Amniotic stem cell (primary cell): ENCODE measurements around the gene NDUFV2.
A peak's percentile ranks its signal among the peaks of the same experiment; 100 is the strongest.
"Not testable (repeated sequence)": the region's sequence is repeated elsewhere in the genome, so short reads cannot be mapped to it uniquely, and the experiment has no call there.

Source experiments
- DNase-seq: peaks from one replicate; lab custom pipeline; 2025; lab: John Stamatoyannopoulos, UW

The NDUFV2 gene

DNA sequence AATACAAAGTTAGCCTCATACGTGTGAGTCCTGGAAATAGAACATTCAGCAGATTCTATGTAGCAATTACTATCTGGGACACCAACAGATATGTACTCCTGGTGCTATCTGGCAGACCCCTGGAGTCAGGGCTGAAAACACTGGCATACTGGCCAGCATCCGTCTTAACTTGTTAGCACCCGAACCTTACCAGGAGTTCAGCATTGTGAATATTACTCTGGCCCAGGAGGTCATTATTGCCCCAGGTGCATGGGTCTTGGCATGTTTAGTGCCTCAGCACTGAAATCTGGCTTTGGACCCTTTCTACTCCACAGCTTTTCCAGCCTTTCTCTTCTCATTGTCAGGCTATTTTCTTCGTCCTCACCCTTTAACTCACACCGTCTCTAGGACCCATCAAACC, 11.9 kb upstream of the NDUFV2 start:
- DNase-seq, result no peak

DNA sequence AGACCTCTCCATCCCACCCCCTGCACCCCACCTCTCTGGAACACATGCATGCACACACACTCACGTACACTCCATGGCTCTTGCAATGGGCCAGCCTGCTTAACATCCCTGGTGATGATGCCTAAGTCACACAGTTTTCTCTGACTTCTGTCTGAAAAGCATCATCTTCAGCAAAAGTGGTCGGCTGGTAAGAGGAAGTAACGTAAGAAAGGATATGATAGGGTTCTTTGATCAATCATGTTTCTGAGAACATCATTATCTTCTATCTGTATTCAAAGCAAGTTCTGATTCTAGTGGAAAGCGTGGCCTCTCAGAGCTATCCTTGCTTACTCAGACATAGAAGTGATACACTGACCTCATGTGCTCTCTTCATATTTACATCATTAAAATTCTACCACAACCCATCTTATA, 11.4 kb upstream of the NDUFV2 start:
- no peak for DNase-seq

DNA sequence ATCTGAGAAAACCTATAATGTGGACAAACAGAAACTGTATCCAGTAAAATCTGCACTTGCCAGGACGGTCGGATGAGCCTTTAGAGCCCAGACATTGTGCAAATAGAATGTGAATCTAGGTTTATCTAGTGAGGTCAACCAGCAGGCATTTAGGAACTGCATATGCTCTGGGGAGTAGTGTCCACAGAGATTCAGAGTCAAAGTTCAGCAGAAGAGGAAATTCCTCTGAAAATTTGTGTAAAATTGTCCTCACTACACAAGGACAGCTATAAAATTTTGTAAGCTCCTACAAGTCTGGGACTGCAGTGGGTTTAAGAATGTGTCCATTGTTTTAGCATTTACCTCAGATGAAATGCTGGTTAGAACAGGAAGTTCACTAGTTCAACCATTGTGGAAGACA, 9.8 kb upstream of the NDUFV2 start:
- no peak for DNase-seq

DNA sequence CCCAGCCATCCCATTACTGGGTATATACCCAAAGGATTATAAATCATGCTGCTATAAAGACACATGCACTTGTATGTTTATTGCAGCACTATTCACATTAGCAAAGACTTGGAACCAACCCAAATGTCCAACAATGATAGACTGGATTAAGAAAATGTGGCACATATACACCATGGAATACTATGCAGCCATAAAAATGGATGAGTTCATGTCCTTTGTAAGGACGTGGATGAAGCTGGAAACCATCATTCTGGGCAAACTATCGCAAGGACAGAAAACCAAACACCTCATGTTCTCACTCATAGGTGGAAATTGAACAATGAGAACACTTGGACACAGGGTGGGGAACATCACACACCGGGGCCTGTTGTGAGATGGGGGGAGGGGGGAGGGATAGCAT, 9.4 kb upstream of the NDUFV2 start:
- not testable (repeated sequence) for DNase-seq

DNA sequence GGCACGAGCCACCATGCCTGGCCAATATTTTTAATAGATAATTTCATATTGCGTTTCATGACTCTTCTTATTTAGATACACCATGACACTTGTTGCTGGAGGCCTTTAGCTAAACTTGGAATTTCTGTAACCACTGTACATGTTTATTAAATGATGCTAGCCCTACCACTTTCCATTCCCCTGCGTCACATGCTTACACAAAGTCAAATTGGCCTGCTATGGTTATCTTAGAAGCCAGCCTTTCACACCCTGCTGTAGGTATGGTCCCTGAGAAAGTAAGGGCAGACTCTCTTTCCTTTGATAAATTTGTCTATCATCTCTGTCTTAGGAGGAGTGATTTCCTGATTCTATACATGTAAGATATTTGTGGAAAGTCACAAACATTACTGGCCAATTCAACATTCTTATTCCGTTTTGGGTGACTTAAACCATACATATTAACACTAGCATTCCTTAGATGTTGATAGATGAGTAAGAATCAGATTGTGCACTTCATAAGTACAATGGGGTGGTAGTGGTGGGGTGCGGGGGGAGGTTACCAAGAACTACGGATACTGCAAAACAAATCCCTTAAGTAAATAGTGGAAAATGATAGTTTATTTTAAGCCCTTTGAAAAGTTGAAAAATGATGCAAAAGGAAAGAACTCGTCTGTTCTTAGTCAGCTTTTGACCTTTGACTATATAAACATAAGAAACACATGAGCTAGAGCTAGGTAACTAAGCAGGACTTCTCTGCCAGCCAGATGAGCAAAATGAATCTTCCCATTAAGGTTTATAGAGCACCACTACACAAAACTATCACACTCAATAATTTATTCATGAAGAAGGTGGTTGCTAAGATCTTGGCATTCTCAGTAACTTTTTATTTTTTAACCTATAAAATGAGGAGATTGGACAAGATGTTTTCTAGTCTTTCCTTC, 7.9 kb upstream of the NDUFV2 start:
- DNase-seq, result peak; percentile 59

DNA sequence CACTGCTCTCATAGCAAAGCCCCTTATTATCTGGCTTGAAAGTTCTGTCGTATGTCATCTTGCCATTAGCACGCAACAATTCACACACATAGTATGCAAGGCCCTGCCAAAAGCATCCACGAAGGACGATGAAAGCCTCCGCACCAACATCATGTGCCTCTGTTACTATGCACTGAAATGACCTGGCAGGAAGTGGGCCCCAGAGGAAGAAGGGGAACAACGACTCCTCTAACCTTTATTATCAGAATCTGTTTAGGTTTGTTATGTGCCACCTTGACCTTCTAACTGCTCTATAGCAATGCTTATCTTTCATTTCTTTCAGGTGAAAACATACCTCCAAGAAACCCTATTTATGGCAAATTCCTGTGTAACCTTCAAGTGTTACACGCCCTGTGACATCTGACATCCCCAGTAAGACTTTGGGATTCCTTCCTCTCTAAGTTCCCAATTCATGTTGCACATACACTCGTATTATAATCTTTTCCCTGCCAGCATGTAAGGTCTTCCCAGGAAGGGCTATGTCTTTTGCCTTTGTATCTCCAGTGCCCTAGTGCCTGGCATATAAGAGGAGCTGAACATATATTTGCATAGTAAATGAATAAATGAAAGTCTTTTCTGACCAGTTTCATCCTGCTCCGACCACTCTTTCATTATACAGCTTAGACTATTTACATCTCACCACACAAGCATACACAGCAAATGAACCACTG, 7.0 kb upstream of the NDUFV2 start:
- no peak for DNase-seq

DNA sequence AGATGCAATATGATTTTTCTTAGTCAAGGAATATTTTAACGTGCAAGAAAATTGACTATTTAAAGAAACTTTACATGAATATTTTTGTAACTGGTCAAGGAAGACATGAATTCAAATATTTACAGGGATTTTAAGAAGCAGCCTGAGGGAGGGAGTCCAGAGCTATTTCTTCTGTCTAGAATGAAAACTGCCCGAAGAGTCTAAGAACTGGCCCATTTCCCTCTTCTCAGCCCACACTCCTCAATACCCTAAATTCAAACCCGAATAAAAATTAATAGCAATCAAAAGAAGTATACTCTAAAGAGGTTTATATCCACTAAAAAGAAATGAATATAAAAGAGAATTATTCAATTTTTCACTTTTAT, 6.5 kb upstream of the NDUFV2 start:
- DNase-seq, result no peak

DNA sequence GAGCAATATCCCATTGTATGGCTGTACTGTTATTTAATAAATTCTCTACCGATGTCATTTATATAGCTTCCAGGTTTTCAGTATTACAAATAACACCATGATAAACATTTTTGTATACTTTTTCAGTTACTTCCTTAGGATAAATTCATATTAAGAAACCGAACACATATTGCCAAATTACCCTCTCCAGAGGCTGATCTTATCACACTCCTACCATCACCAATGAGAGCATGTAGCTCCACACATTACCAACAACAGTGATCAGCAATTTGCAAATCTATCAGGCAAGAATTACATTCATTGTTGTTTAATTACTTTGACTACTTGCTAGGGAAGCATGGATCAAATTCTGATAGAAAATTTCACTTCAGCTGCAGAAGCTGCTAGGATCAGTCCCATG, 5.8 kb upstream of the NDUFV2 start:
- DNase-seq, result no peak

DNA sequence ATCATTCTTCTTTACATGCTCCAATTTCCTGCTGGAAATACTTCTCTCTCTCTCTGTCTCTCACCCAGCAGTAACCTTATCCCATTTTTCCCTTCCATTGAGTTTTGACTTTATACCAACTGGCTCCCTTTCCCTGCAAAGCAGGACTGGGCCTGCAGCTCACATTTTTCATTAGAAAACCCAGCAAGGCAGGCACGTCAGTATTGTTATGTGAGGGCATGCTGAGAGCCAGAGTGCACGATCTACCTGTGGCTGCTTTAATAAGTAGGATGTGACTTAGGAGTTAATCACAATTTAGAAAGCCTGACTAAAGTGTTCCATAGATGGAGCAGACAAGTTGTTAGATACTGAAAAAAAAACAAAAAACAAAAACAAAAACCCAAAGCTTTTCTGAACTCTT, 5.2 kb upstream of the NDUFV2 start:
- DNase-seq, result no peak

DNA sequence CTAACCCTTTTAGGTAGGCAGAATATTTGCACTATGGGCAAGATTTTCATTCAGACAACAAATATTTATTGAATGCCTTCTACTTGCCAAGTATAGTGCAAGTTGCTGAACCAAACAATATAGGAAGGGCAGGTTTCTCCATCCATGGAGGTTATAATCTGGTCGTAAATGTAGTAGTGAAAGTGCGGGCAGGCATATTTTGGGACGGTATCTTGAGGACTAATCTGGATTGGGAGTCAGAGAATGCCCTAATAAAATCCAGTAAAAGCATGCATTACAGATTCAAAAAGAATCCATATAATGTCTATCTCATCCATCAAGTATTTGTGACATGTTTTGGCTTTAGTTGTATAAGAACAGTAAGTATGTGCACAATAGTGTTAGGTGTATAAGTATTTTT, 1.7 kb upstream of the NDUFV2 start:
- DNase-seq, result no peak

DNA sequence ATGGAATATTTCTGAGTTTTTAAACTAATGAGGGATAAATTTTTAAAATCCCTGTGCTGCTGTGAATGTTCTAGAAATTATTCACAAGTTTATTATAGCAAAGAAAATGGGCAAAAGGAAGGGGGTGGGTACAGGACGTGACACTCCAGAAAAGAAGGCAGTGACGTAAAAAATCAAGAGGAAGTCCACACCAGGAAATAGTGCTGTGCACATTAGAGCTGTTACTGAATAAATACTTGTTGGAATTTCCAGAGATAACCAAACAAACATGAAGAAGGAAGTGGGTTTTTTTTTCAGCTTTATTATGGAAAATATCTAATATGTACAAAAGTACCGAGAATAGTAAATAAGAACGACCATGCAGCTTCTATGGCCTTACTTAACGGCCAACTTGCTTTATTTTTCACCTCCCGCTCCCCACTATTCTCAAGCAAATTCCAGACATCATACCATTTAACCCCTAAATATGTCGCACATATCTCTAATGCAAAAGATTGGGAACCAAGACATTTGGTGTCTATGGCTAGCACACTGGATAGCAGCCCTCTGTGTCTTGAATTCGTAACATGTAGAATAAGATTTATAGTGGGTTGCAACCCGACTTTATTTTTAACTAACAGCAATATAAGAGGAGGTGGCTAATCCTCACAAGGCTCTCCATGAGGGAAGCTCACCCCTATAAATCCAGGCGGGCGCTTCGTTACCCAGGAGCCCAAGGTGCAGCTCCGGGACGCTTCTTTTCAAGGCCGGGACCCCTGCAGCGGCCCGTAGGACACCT, 580 bp upstream of the NDUFV2 start:
- DNase-seq, result no peak

DNA sequence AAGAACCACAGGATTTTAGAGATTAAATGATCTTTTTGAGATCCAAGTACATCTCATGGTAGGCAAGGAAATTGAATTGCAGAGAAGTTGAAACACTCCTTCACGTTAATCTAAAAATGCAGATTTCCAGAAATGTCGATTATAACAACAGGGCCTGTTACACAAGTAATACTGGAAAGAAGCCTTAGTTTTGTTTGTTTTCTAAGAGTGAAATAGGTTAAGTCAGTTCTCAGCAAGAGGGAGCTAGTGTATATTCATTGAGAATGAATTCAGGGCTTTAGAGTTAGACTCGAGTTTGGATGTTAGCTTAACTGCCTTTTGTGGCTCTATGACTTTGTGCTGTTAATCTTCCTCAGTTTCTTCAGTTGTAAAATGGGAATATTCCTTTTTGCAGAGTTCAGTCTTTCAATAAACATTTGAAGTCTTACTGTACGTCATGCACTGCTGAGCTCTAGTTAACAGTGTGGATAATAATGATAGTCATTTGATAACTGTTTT, 926 bp downstream of the NDUFV2 start:
- DNase-seq, result no peak

DNA sequence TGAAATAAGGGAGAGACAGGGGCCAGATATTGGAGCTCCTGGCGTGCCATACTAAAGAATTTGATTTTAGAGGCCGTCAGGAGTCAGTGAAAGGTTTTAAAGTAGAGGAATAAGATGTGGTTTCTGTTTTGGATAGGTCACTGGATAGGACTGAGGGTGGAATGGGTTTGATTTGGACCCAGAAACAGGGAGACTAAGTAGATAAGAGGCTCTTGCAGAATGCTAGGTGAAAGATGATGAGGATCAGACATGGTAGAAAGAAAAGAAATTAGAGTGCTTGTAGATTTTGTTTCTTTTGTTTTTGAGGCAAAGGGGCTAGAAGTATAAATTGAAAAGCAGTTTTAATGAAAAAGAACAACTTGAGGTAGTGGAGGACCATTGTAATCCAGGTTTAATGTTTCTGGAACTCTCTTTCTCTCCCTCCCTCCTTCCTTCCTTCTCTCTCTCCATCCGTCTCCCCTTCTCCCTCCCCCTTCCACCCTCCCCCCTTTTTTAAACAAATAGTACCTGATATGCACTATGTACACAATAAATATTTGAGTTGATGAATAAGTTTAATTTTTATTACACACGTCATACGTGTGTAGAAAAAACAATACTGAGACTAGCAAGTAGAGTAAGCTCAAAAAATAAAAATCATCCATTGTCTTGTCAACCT, 1.9 kb downstream of the NDUFV2 start:
- DNase-seq, result no peak

DNA sequence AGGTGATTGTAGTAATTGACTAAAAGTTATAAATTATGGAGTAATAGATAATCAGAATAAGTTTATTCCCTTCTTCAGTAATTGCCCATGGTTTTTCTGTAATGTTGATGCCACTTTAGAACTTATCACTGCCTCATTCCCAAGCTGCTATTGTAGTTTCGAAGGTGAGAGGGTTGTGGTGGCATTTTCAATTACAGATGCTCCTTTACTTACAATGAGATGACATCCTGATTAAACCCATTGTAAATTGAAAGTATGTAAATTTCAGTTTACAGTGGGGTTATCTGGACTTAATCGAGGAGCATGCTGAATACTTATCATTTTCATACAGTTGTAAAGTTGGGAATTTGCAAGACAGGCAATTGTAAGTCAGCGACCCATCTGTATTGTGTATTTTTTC, 2.9 kb downstream of the NDUFV2 start:
- no peak for DNase-seq

DNA sequence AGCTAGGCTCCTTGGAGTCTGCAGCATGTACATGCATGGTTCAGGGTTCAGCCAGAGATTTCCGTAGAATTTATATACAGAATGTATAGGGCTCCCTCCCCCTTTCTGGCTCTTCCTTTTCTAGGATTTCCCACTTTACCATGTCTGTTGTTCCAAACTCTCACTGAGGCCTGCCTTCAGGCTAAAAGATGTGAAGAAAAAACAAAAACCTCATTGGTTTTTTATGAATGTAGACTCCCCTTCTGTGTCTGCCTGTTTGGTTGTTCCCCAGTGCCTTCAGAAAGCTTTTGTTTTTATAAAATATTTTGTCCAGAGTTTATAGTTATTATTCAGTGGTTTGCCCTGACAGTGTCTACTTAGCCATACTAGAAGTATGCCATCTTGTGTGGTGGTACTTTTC, 3.6 kb downstream of the NDUFV2 start:
- no peak for DNase-seq

DNA sequence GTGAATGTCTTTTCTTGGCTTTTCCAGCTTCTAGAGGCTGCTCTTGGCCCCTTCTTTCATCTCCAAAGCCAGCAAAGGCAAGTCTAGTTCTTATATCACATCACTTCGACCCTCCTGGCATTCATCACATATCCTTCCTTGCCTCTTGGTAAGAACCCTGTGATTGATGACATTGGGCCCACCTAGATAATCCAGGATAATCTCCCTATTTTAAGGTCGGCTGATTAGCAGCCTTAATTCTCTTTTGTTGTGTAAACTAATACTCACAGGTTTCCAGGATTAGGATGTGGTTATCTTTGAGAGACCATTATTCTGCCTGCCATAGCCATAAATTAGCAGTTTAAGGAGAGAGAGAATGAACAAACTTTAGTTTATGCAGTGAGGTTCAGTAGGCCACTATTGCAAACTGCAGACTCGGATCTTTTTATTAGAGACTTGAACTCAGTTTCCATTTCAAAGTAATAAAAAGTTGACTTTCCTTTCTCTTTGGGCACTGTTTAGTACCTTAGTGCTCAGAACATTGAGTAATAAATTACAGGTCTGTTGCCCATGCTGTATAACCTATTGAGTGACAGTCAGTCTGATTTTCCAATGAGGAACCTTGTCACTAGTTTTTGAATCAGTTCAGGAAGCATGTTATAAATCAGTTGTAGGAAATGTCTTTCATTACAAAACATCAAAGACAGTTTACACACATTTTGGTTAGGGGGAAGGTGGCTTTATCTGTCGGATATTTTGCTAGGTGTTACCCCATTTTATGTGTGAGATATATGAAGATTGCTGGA, 4.5 kb downstream of the NDUFV2 start:
- DNase-seq, result no peak

DNA sequence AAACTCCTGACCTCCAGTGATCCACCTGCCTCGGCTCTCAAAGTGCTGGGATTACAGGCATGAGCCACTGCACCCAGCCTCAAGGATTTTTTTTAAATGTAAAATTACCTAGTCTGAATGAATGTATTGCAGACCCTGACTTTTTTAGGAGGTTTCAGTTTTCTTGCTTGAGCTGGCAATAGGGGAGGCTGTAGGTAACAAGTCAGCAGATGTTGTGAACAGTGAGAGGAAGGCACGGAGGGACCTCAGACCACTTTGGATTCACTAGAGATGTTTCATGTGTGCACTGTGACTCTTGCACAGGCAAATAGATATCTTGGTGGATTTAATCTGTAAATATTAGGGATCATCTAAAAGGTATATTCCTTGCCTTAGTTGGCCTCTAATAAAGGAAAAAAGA, 6.4 kb downstream of the NDUFV2 start:
- DNase-seq, result no peak

DNA sequence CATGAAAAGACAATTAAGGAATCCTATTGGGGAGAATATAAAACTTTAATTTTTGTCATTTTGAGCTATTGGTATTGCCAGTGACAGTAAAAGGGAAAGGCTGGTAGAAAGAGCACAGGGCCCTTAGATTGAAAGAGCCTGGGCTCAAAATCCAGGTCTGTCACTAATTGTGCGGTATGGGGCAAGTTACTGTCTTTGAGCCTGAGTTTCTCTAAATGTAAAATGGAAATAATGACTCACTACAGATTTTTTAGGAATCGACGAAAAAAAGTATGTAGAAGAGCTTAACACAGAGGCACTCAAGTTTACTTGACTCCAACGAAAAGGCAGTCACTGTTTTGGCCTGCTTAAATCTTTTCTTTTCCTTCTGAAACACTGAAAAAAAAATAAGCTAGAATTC, 7.0 kb downstream of the NDUFV2 start:
- peak; percentile 31 for DNase-seq

DNA sequence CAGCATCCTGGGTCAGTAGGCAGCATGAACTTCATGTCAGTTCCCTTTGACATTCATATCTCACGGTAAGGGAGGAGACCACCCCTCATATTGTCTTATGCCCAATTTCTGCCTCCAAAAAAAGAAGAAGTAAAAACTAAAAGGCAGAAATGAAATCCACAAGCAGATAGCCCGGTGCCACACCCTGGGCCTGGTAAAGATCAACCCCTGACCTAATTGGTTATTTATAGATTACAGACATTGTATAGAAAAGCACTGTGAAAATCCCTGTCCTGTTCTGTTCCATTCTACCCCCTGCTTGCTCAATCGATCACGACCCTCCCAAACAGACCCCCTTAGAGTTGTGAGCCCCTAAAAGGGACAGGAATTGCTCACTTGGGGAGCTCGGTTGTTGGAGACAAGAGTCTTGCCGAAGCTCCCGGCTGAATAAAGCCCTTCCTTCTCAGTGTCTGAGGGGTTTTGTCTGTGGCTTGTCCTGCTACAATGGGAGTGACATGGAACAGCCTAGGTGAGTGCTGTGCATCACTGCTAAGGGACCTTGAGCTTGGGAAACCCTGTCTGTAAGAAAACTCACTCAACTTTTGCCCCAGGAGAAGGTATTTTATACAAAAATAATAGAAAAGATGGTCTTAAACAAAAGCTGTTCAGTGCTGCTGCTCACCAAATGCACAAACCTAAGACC, 11.1 kb downstream of the NDUFV2 start:
- no peak for DNase-seq

DNA sequence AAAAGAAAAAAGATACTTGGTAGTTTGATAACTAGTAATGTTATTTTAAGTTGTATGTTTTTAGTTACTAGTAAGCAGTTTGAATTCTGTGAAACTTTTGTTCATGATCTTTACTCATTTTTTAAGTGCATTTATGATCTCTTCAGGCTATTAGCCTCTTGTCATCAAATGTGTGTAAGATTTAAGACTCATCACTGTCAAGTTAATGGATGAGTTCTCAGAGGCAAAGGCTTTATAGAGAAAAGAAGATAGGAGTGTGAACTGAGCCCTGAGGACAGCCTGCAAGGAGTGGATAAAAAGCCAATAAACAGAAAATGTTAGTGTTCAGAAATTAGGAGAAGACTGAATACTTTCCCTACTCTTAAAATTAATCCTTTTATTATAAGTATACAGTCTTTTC, 13.5 kb downstream of the NDUFV2 start:
- DNase-seq, result no peak
